Measurements from ENCODE around the gene RARRES2.
"Not testable (repeated sequence)": the region's sequence is repeated elsewhere in the genome, so short reads cannot be mapped to it uniquely, and the experiment has no call there.

The RARRES2 gene
- total RNA-seq, result 0 to 0.16 (median 0) reads per million in 18 experiments

- DNase-seq, result no peak
These were observed at the start of gene RARRES2 for GRCh38 chr7:150341263-150342120. TSS of gene RARRES2 (minus strand) at chr7:150341629. CDS start at chr7:150340609, 1,020 bp downstream.

DNA sequence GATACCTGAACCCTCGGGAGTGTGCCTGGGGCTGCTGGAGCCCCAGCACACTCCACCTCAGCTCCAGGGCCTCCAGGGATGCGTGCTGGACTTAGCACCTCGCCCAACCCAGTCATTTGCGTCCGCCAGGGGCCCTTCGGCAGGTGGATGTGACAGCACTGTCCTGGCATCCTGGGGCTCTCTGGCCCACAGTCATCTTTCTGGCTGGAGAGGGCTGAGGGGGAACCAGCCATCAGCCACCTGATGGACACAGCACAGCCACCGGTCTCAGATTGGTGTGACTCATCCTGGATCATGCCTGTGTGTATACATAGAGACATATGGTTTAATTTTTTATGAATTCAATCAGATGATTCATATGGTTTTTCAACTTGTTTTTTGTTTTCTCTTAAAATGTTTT lies 48.8 kb upstream of the RARRES2 start:
- DNase-seq, result no peak

- DNase-seq, result no peak
These were observed 48.0 kb upstream of the RARRES2 start for GRCh38 chr7:150389532-150389816.

GRCh38 chr7:150388709-150389531 lies 47.5 kb upstream of the RARRES2 start:
- DNase-seq, result peak; percentile 47 to 74

GRCh38 chr7:150388306-150388705 lies 46.9 kb upstream of the RARRES2 start:
- DNase-seq, result no peak

DNA sequence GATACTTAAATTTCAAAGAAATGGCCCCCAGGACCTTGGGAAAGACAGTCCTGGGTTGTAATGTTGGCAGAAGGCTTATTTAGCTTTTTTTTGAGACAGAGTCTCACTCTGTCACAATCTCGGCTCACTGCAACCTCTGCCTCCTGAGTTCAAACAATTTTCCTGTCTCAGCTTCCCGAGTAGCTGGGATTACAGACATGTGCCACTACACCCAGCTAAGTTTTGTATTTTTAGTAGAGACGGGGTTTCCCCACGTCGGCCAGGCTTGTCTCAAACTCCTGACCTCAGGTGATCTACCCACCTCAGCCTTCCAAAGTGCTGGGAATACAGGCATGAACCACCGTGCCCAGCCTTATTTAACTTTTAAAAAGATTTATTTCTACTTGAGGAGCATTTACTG lies 44.5 kb upstream of the RARRES2 start:
- DNase-seq, result not testable (repeated sequence)

DNA sequence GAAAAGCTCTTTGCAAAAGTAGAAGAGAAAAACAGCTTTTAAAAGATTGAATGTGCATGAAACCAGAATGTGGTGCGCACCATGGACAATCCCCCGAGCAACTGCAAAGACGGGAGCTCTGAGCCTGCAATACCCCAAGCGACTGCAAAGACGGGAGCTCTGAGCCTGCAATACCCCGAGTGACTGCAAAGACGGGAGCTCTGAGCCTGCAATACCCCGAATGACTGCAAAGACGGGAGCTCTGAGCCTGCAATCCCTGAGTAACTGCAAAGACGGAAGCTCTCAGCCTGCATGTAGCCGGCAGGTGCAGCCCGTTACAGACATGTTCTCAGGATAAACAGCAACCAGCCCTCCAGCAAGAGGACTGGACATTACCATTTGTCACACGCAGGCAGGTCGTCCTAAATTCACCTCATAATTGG lies 43.9 kb upstream of the RARRES2 start:
- DNase-seq, result no peak

- DNase-seq, result peak; percentile 51 to 58
These were observed 43.2 kb upstream of the RARRES2 start for GRCh38 chr7:150384406-150385301.

- no peak for DNase-seq
These were observed 42.4 kb upstream of the RARRES2 start for GRCh38 chr7:150383710-150384397.

DNA sequence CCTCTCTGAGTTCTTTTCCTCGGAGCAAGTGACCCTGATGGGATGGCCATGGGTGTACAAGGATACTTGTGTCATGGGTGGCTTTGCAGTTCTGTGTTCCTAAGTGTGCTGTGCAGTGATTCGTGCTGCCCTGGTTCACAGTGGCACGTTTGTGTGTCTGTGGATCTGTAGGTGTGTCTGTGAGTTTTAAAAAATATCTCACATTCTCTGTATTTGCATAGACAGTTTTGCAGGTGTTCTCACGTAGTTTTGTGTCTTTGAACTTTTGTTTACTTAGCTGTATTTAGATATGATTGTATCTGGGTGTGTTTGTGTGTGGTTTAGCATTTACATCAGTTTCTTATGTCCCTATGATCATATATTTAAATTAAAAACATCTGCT lies 41.4 kb upstream of the RARRES2 start:
- DNase-seq, result no peak

DNA sequence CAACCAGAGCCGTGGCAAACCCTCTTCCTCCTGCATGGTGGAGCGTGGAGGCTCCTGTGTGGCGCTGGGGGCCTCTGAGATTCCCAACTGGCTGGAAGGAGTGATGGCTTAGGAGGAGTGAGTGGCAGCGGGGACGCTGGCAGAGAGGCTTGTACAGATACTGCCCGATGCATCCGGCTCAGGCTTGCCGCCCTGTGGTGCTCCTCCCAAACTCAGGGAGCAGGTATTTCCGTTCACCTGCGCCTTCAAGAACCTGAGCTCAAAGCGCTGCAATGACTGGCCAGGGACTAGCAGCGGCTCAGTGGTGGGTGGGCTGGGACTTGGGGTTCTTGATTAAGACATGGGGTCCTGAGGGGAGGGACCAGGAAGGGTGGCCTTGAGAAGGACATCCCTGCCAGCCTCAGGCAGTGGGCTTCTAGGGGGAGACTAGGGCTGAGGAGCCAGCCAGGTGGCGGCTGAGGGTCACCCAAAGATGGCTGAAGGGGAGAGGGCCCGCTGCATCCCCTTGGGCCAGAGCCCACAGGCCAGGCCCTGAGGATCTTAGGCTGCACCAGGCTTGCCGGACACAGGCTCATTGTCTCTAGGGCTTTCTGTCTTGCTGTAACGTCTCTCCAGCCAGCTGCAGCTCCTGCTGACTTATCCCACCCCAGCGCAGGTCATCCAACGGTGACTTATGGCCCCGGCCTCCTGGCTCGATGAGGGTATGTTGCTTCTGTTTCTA lies 40.9 kb upstream of the RARRES2 start:
- DNase-seq, result no peak

DNA sequence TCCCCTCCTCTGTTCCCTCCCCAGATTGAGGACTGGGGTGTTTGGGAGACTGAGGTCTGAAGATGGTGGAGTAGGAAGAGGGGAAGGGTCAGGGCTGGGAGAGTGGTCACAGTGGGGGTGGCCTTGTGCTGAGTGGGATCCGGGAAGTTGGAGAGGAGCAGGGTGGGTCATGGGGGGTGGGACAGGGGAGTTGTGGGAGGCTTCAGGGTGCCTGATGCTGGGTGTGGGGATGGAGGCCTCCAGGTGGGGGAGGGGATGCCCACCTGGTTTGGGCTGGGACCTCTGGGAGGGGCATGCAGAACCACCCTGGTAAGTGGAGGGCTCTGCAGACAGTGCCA lies 40.3 kb upstream of the RARRES2 start:
- no peak for DNase-seq

DNA sequence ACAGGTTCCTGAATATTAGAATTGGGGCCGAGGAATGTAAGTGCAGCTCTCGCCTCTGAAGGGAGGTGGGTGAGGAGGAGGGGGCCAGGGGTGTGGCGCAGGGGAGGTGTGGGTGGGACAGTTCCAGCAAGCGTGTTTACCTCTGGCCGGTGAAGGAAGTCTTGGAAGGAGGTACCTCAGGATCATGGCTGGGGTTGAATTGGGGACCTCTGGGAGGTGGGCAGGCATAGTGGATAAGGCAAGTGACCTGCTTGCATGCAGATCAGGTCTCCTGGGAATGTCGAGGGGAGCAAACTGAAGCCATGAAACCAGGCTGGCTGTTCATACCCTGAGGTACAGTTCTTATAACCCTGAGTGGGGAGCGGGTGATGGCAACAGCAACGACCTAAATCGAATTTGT lies 39.7 kb upstream of the RARRES2 start:
- no peak for DNase-seq

- no peak for DNase-seq
These were observed 39.0 kb upstream of the RARRES2 start for GRCh38 chr7:150380463-150380862.

DNA sequence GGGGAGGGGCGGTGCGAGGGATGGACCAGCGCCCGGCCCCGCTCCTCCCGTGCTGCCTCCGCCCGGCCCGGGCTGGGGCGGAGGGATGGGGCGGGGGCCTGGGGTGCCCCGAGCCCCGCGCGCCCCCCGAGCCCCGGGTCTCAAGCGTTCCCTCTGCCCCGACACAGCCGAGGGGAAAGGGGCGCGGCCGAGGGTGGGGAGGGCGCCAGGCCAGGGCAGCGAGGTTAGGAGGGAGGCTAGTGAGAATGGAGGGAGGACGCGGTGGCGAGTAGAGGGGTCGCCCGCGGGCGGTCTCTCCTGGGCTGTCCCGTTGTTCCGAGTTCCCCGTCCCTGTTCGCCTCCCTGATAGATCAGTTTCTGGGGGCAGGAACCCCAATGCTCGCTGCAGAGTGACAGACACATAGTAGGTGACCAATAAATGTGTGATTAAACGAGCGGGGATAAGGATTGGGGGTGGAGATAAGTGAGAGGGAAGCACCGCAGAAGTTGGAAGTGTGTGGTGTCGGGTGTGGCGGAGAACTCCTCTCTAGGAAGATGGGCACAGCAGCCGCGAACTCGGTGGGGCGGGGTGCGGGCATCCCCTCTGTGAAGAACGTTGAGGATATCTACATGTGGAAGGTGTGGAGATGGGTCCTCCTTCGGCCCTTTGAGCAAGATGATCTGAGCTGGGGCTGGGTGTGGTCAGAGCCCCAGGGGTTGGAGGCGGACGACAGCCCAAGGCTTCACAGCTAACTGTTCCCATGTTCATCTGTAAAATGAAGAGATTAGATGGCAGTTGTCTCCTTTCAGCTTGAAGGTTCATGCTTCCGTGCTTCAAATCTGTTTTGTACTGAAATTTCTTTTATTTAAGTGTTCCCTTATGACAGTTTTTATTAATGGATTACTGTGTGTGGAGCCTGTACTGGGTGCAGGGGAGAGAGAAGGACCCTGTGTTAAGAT lies 38.3 kb upstream of the RARRES2 start:
- DNase-seq, result peak in 1 of 2 donors; percentile 12

DNA sequence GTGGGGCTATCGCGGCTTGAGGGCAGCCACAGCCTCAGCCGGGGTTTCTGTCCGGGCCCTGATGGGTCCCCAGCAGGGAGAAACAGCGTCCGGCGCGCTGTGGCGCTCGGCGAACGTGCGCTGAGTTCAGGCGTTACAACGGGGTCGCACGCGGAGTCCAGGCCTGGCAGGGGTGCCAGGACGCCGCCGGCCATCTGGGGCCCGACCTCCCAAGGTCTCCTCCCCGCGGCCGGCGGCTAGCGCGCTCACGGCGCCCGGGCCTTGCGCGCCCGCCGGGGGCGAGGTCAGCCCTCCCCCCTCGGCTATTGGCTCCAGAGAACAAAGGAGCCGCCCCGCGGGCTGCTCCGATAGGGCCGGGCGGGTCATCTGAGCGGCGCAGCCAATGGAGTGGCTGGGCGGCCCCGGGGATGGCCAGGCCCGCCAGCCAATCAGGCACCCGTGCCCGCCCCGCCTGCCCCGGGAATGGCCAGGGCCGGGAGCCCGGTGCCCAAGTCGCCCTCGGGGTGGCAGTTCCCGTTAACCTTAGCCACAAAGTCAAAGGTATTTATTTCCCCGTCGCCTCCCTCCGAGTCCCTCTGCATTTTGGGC lies 37.5 kb upstream of the RARRES2 start, which contains the start of gene ZNF775:
ZNF775 (plus strand) TSS at position 478 of the 588 bp plus-strand sequence. CDS start 9,141 bp downstream, outside the sequence.
- peak; percentile 97 to 98 for DNase-seq

- DNase-seq, result peak; percentile 31 to 56
These were observed 36.9 kb upstream of the RARRES2 start for GRCh38 chr7:150378115-150378852.

GRCh38 chr7:150377635-150378034 lies 36.2 kb upstream of the RARRES2 start:
- no peak for DNase-seq

DNA sequence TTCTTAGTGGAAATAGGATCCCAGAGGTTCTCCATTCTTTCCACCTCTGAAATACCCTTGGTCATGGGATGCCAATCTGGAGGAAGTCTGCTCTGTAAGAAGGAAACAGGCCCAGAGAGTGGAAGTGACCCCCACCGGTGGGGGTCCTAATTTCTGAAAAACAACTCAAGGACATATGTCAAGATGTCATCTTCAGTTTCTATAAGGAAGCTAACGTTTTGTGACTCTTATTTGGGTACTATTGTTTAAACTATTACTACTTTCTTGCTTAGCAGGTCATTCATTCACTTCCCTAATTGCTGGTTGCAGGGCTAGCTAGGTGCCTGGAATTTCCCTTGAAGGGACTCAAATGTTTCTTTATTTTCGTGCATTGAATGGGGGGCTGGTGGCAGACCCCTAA lies 35.8 kb upstream of the RARRES2 start:
- DNase-seq, result peak; percentile 55 to 62
